ENCODE results near the gene RPL19. TPM values are rescaled to one million over a fixed set of nuclear protein-coding genes. Genes with fewer than 3 reads are reported as not detected.
A peak's percentile ranks its signal among the peaks of the same experiment; 100 is the strongest.

RPL19 gene
- total and polyA plus RNA-seq, 11 donors: 836 to 2,599 (median 1,138) TPM

DNA sequence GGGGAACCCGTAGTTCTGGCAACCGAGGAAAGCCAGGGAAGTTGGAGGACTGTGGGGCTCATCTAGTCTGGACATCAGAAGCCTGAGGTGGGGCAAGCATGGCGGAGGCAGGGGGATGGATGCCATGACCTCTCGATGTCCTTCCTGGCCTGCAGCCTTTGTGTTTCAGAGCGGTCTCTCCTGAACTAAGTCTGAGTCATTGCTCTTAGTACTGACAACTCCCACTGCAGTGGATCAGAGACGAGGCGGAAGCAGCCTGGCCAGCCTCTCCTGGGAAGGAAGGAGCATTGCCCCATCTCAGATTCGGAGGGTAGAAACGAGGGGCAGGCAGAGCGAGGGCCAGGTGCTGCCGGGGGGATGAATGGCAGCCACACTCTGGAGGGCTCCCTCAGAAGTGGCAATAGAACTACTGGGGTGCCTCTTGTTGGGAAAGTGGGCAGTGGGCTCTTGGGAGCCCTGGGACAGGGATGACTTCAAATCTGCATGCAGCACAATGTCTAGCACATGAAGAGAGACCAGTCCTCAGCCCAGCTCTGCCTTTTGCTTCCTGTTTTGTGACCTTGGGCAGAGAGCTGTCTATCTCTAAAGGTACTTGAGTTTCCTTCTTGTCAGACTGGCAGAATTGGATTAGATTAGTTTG, 29.3 kb downstream of the RPL19 start:
- TF ChIP-seq, protein P1, sequence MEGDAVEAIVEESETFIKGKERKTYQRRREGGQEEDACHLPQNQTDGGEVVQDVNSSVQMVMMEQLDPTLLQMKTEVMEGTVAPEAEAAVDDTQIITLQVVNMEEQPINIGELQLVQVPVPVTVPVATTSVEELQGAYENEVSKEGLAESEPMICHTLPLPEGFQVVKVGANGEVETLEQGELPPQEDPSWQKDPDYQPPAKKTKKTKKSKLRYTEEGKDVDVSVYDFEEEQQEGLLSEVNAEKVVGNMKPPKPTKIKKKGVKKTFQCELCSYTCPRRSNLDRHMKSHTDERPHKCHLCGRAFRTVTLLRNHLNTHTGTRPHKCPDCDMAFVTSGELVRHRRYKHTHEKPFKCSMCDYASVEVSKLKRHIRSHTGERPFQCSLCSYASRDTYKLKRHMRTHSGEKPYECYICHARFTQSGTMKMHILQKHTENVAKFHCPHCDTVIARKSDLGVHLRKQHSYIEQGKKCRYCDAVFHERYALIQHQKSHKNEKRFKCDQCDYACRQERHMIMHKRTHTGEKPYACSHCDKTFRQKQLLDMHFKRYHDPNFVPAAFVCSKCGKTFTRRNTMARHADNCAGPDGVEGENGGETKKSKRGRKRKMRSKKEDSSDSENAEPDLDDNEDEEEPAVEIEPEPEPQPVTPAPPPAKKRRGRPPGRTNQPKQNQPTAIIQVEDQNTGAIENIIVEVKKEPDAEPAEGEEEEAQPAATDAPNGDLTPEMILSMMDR (IDR thresholded peaks at IDR 0.05): no peak
- TF ChIP-seq POLR2A (IDR thresholded peaks at IDR 0.05): no peak
- intact Hi-C loops (cut with DNase I): no loop called here
- Histone ChIP-seq H3K9me3 (no peaks in the 10 kb centered on the region), H3K4me1 (peaks cover 0 to 36% (median 20%) of the 10 kb centered on the region in 12 donors), H3K27ac (no peak overlapping the region), H3K36me3 (no peaks in the 10 kb centered on the region), H3K27me3 (peaks cover 11 to 88% (median 47%) of the 10 kb centered on the region in 9 donors), H3K4me3 (no peak overlapping the region)
- DNase-seq (peak in 1 of 5 donors; percentile 53), ATAC-seq (no peak)
- WGBS, 4 donors: 57 to 79% (median 65%) methylated on average over 11 of the region's 11 CpGs

DNA sequence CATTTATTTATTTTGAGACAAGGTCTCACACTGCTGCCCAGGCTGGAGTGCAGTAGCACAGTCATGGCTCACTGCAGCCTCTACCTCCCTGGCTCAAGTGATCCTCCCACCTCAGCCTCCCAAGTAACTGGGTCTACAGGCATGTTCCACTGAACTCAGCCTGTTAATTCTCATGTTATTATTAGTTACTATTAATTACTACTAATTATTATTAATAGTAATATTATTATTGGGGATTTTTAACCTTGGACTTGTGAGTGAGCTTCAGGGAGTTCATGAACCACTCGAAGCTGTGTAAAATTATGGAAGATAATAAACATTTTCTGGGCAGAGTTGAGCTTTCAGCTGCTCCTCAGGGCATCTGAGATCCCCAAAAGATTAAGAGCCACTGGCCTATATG, 30.3 kb downstream of the RPL19 start:
- Histone ChIP-seq H3K27ac (no peak overlapping the region), H3K27me3 (peaks cover 4 to 81% (median 39%) of the 10 kb centered on the region in 9 donors), H3K36me3 (no peaks in the 10 kb centered on the region), H3K9me3 (no peaks in the 10 kb centered on the region), H3K4me3 (no peak overlapping the region), H3K4me1 (peaks cover 0 to 26% (median 14%) of the 10 kb centered on the region in 12 donors)
- DNase-seq: no peak
- intact Hi-C loops (cut with DNase I): loop anchor here in 4 of 10 donors (5.0 to 10.0 kb wide), 5 partner anchors 38 to 248 kb away; partner anchors contain the start of gene ARL5C (in 1 of the 4)
- WGBS, 4 donors: 44 to 94% (median 90%) methylated on average over 1 of the region's 1 CpG
- TF ChIP-seq, protein P1 (IDR thresholded peaks at IDR 0.05): no peak
- no peak for TF ChIP-seq POLR2A (IDR thresholded peaks at IDR 0.05)
- no peak for ATAC-seq

DNA sequence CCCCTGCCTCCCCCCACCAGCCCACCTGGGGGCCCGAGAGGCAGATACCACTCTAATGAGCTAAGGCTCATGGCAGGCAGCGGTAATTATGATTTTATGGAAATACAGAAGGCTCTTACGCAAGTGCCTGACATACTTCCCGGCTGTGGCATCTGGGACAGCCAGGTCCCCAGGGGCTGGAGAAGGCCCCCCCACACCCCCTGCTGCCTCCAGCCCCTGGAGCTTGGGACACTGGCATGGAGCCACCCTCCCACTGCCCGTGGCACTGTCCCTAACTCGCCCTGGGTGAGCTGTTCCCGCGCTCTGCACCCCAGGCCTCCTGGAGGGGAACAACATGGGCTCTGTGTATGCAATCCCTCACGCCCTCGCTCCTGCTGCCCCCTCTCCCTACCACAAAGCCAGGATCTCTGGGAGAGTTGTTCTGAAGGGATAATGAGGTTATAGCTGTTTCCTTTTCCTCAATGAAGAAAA, 31.0 kb downstream of the RPL19 start:
- DNase-seq: peak in 1 of 5 donors; percentile 46
- Histone ChIP-seq H3K9me3 (no peaks in the 10 kb centered on the region), H3K4me3 (no peak overlapping the region), H3K36me3 (no peaks in the 10 kb centered on the region), H3K27ac (no peak overlapping the region), H3K27me3 (peaks cover 0 to 73% (median 31%) of the 10 kb centered on the region in 9 donors), H3K4me1 (peaks cover 0 to 19% (median 9%) of the 10 kb centered on the region in 12 donors)
- WGBS, 4 donors: 49 to 58% (median 54%) methylated on average over 5 to 10 of the region's 10 CpGs
- TF ChIP-seq POLR2A (IDR thresholded peaks at IDR 0.05): no peak
- TF ChIP-seq, protein P1 (IDR thresholded peaks at IDR 0.05): no peak
- intact Hi-C loops (cut with DNase I): loop anchor here in 4 of 10 donors (5.0 to 10.0 kb wide), 5 partner anchors 39 to 249 kb away; partner anchors contain the start of gene ARL5C (in 1 of the 4)
- no peak for ATAC-seq
